A549 (cell line): ENCODE measurements around the gene DMRTC2. TPM values are rescaled to one million over a fixed set of nuclear protein-coding genes. Genes with fewer than 3 reads are reported as not detected.

ENCODE experiments used
- ATAC-seq, 2 experiments: fragments of 200-7000 bp in 1 of 2; fragments of >200 bp in 1 of 2; cut with Nextera tagmentation in 1 of 2; cut with Tn5 transposase in 1 of 2; 3 replicates each; pipeline versions ENCODE4 v1.8.0 to v1.9.1; 2018 to 2020; ENCODE audit warnings: mild to moderate bottlenecking in 1 of 2, moderate library complexity in 1 of 2
- CTCF ChIA-PET: fragments of 300-600 bp; sonication (Branson Sonifier 250); formaldehyde crosslinking; extraction: SDS; loops from one replicate; lab custom pipeline; 2021; ENCODE audit warnings: antibody characterized with exemption, inconsistent platforms; lab: Yijun Ruan, JAX
- POLR2A ChIA-PET: fragments of 350-600 bp; formaldehyde crosslinking; extraction: SDS; loops from one replicate; lab custom pipeline; 2021; ENCODE audit warnings: antibody characterized with exemption, inconsistent platforms; lab: Yijun Ruan, JAX
- DNase-seq, 2 experiments: peaks; one replicate each; pipeline versions ENCODE4 v3.0.0 to v3.0.0-alpha.2; 2011 to 2016; ENCODE audit warnings: low read depth in 1 of 2, low spot score in 1 of 2
- FAIRE-seq: peaks from 2 replicates; lab custom pipeline; 2011; peaks lifted over from hg19 to GRCh38; lab: Jason Lieb, UNC
- H3K27ac ChIP-seq, 2 experiments: fragments of >200 bp; sonication (Bioruptor Twin); formaldehyde crosslinking; 3 replicates each; pipeline ENCODE4 v1.5.1; 2016 to 2017
- H3K4me1 ChIP-seq: fragments of >200 bp; sonication (Bioruptor Twin); formaldehyde crosslinking; 3 replicates; pipeline ENCODE4 v1.6.1; 2016
- H3K4me2 ChIP-seq: fragments of >200 bp; sonication (Bioruptor Twin); formaldehyde crosslinking; 3 replicates; pipeline ENCODE4 v1.6.1; 2016
- H3K4me3 ChIP-seq: fragments of >200 bp; sonication (Bioruptor Twin); formaldehyde crosslinking; 3 replicates; pipeline ENCODE4 v1.5.1; 2016
- H3K9me3 ChIP-seq: fragments of >200 bp; sonication (Bioruptor Twin); formaldehyde crosslinking; 3 replicates; pipeline ENCODE4 v1.6.1; 2016
- ATOH8 ChIP-seq: fragments of 250-450 bp; sonication (Bioruptor Pico); IDR thresholded peaks from 2 replicates; pipeline ENCODE4 v1.5.0; 2020; ENCODE audit warnings: low read depth, mild to moderate bottlenecking, moderate library complexity
- CBX8 ChIP-seq: fragments of 200-600 bp; sonication (generic); IDR thresholded peaks from 2 replicates; pipeline ENCODE4 v1.6.1; 2016
- CHD2 ChIP-seq: fragments of 150-350 bp; IDR thresholded peaks from 2 replicates; pipeline ENCODE4 v1.6.1; 2014; ENCODE audit warnings: low read length; ENCODE audit not compliant: partially characterized antibody
- E2F6 ChIP-seq: IDR thresholded peaks from 2 replicates; pipeline ENCODE4 v1.6.1; 2012; ENCODE audit warnings: low read depth, borderline replicate concordance
- EHF ChIP-seq: fragments of 250-450 bp; sonication (Bioruptor Pico); IDR thresholded peaks from 2 replicates; pipeline ENCODE4 v1.5.0; 2020; ENCODE audit warnings: mild to moderate bottlenecking
- EHMT2 ChIP-seq: fragments of 200-600 bp; sonication (generic); IDR thresholded peaks from 2 replicates; pipeline ENCODE4 v1.6.1; 2016; ENCODE audit warnings: antibody characterized with exemption, low read depth, mild to moderate bottlenecking, moderate library complexity
- EP300 ChIP-seq, 2 experiments: fragments of >200 bp; sonication (Bioruptor Twin); formaldehyde crosslinking; IDR thresholded peaks; 2 replicates in 1 of 2; 3 replicates in 1 of 2; pipeline ENCODE4 v1.6.1; 2016 to 2017
- FOSB ChIP-seq: fragments of 250-450 bp; sonication (Bioruptor Pico); IDR thresholded peaks from 2 replicates; pipeline ENCODE4 v1.5.0; 2020; ENCODE audit warnings: mild to moderate bottlenecking, moderate library complexity
- FOXS1 ChIP-seq: fragments of 250-450 bp; sonication (Bioruptor Pico); IDR thresholded peaks from 2 replicates; pipeline ENCODE4 v1.5.0; 2020; ENCODE audit warnings: mild to moderate bottlenecking, moderate library complexity
- GATA3 ChIP-seq: IDR thresholded peaks from 2 replicates; pipeline ENCODE4 v1.6.1; 2012; ENCODE audit warnings: borderline replicate concordance
- HDAC2 ChIP-seq: fragments of 200-600 bp; sonication (generic); IDR thresholded peaks from 2 replicates; pipeline ENCODE4 v1.6.1; 2016
- HOXB13 ChIP-seq: fragments of 250-450 bp; sonication (Bioruptor Pico); IDR thresholded peaks from 2 replicates; pipeline ENCODE4 v1.5.0; 2020; ENCODE audit warnings: low read depth, mild to moderate bottlenecking, moderate library complexity
- HOXB5 ChIP-seq: fragments of 250-450 bp; sonication (Bioruptor Pico); IDR thresholded peaks from 2 replicates; pipeline ENCODE4 v1.5.0; 2020; ENCODE audit warnings: mild to moderate bottlenecking, moderate library complexity
- JUN ChIP-seq, 2 experiments: fragments of >200 bp; sonication (Bioruptor Twin); formaldehyde crosslinking; IDR thresholded peaks; 2 replicates in 1 of 2; 3 replicates in 1 of 2; pipeline ENCODE4 v1.6.1; 2016 to 2017
- KDM1A ChIP-seq: fragments of 200-600 bp; sonication (generic); IDR thresholded peaks from 2 replicates; pipeline ENCODE4 v1.6.1; 2016; ENCODE audit warnings: low read depth, mild to moderate bottlenecking
- KDM5A ChIP-seq: fragments of 200-600 bp; sonication (generic); IDR thresholded peaks from 2 replicates; pipeline ENCODE4 v1.6.1; 2016; ENCODE audit warnings: antibody characterized with exemption, mild to moderate bottlenecking
- MAFK ChIP-seq: fragments of 450-650 bp; IDR thresholded peaks from 2 replicates; pipeline ENCODE4 v1.6.1; 2014; ENCODE audit not compliant: partially characterized antibody
- POLR2A ChIP-seq: IDR thresholded peaks from 2 replicates; pipeline ENCODE4 v1.6.1; 2012; ENCODE audit warnings: mild to moderate bottlenecking, low read length
- POLR2AphosphoS2 ChIP-seq: conservative IDR thresholded peaks from 2 replicates; pipeline ENCODE4 v1.6.1; 2012; ENCODE audit warnings: low read length, improper control_type of control experiment, inconsistent platforms
- RAD21 ChIP-seq, 2 experiments: fragments of >200 bp in 1 of 2; sonication (Bioruptor Twin) in 1 of 2; formaldehyde crosslinking in 1 of 2; IDR thresholded peaks in 1 of 2; conservative IDR thresholded peaks in 1 of 2; 2 replicates in 1 of 2; 3 replicates in 1 of 2; pipeline ENCODE4 v1.6.1; 2012 to 2018; ENCODE audit warnings: inconsistent platforms in 1 of 2
- RARB ChIP-seq: fragments of 250-450 bp; sonication (Bioruptor Pico); IDR thresholded peaks from 2 replicates; pipeline ENCODE4 v1.8.0; 2021; ENCODE audit warnings: mild to moderate bottlenecking, moderate library complexity
- SMC3 ChIP-seq: fragments of >200 bp; sonication (Bioruptor Twin); formaldehyde crosslinking; IDR thresholded peaks from 3 replicates; pipeline ENCODE4 v1.6.1; 2018; ENCODE audit warnings: inconsistent platforms
- SREBF2 ChIP-seq: fragments of 450-650 bp; IDR thresholded peaks from 2 replicates; pipeline ENCODE4 v1.6.1; 2014; ENCODE audit warnings: mild to moderate bottlenecking, moderate library complexity
- TFCP2L1 ChIP-seq: fragments of 250-450 bp; sonication (Bioruptor Pico); IDR thresholded peaks from 2 replicates; pipeline ENCODE4 v1.5.0; 2021; ENCODE audit warnings: mild to moderate bottlenecking
- TP53 ChIP-seq: fragments of 250-450 bp; sonication (Bioruptor Pico); IDR thresholded peaks from 2 replicates; pipeline ENCODE4 v1.5.0; 2021; ENCODE audit warnings: mild to moderate bottlenecking, moderate library complexity
- ZC3H11A ChIP-seq: fragments of 450-650 bp; IDR thresholded peaks from 2 replicates; pipeline ENCODE4 v1.6.1; 2014; ENCODE audit warnings: antibody characterized with exemption, mild to moderate bottlenecking
- ZFP36 ChIP-seq: fragments of 450-650 bp; IDR thresholded peaks from 2 replicates; pipeline ENCODE4 v1.6.1; 2014; ENCODE audit warnings: borderline replicate concordance; ENCODE audit not compliant: partially characterized antibody
- ZNF302 ChIP-seq: fragments of 250-450 bp; sonication (Bioruptor Pico); IDR thresholded peaks from 2 replicates; pipeline ENCODE4 v1.9.0; 2021; ENCODE audit warnings: inconsistent platforms, mild to moderate bottlenecking, moderate library complexity
- WGBS: methylation state at CpG from one replicate; pipeline ENCODE4 v1.1.6; 2017; ENCODE audit errors: missing lambda C conversion rate; 5-methylcytosine and 5-hydroxymethylcytosine counted together
- polyA plus RNA-seq, 4 experiments: library from polyadenylated mRNA; depleted of rRNA in 3 of 4; stranded (reverse); fragments of >200 nt; fragmentation: RNase III in 1 of 4; extraction: RNeasy Plus Mini Kit Qiagen cat#74134 plus additional on column Dnase treatment in 1 of 4; gene quantifications; 2 replicates in 3 of 4; 3 replicates in 1 of 4; pipeline ENCODE4 v1.2.3, GENCODE V29; 2011 to 2017
- TF ChIP-seq, protein P1 (sequence below): fragments of 250-450 bp; sonication (Bioruptor Pico); IDR thresholded peaks from 2 replicates; pipeline ENCODE4 v1.5.0; 2021; ENCODE audit warnings: mild to moderate bottlenecking, moderate library complexity, borderline replicate concordance
- TF ChIP-seq, protein P2 (sequence below): fragments of 150-350 bp; IDR thresholded peaks from 2 replicates; pipeline ENCODE4 v1.6.1; 2014; ENCODE audit warnings: low read depth, mild to moderate bottlenecking, low read length
- TF ChIP-seq, protein P3 (sequence below): fragments of >200 bp; sonication (Bioruptor Twin); formaldehyde crosslinking; IDR thresholded peaks from 2 replicates; pipeline ENCODE4 v1.6.1; 2016

Gene DMRTC2
- polyA plus RNA-seq, 2 of the 4 experiments (the other 2 are of a cell fraction) = not detected

- FAIRE-seq (no peak), ATAC-seq (no peak), DNase-seq (no peak)
- POLR2A ChIA-PET = no interaction called here
- Histone ChIP-seq H3K9me3 (no peaks in the 10 kb centered on the region), H3K27ac (no peak overlapping the region), H3K4me3 (no peak overlapping the region), H3K4me2 (no peak overlapping the region), H3K4me1 (no peaks in the 10 kb centered on the region)
- CTCF ChIA-PET = interaction anchor here (1.1 to 18.4 kb wide), 11 partner anchors 11 to 213 kb away, joined by 3 to 428 read pairs (median 8); partner anchors contain the start of gene CEACAM3
- TF ChIP-seq, protein P1, sequence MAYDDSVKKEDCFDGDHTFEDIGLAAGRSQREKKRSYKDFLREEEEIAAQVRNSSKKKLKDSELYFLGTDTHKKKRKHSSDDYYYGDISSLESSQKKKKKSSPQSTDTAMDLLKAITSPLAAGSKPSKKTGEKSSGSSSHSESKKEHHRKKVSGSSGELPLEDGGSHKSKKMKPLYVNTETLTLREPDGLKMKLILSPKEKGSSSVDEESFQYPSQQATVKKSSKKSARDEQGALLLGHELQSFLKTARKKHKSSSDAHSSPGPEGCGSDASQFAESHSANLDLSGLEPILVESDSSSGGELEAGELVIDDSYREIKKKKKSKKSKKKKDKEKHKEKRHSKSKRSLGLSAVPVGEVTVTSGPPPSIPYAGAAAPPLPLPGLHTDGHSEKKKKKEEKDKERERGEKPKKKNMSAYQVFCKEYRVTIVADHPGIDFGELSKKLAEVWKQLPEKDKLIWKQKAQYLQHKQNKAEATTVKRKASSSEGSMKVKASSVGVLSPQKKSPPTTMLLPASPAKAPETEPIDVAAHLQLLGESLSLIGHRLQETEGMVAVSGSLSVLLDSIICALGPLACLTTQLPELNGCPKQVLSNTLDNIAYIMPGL (CRISPR knock-in tag) = no peak
- TF ChIP-seq EHF (CRISPR knock-in tag) (no peak), ZFP36 (no peak), ZC3H11A (no peak), HOXB5 (CRISPR knock-in tag) (no peak), MAFK (no peak), RAD21 (conservative IDR thresholded peaks at IDR 0.05 in 1 of 2, IDR thresholded peaks at IDR 0.05 in 1 of 2) (no peak), GATA3 (no peak), ZNF302 (CRISPR knock-in tag) (no peak), JUN (IDR thresholded peaks at IDR 0.05) (no peak), SMC3 (no peak), TFCP2L1 (CRISPR knock-in tag) (no peak), EHMT2 (no peak), FOXS1 (CRISPR knock-in tag) (no peak), HOXB13 (CRISPR knock-in tag) (no peak)
- 44% methylated on average over 3 of the region's 3 CpGs for WGBS
These were observed 33.8 kb upstream of the DMRTC2 start for GRCh38 chr19:41811036-41811435.

- ChIA-PET POLR2A (no interaction called here), CTCF (interaction anchor here (1.3 to 18.4 kb wide), 8 partner anchors 10 to 170 kb away, joined by 3 to 428 read pairs (median 13); partner anchors contain the start of genes CEACAM3 and CEACAM6)
- no peaks in the 10 kb centered on the region for H3K9me3 ChIP-seq
- H3K4me1 ChIP-seq = no peaks in the 10 kb centered on the region
- TF ChIP-seq EP300 (IDR thresholded peaks at IDR 0.05) = no peak
- TF ChIP-seq RARB (CRISPR knock-in tag) = no peak
- no peak for TF ChIP-seq MAFK
- TF ChIP-seq CHD2 = no peak
- no peak for TF ChIP-seq TP53 (CRISPR knock-in tag)
- TF ChIP-seq KDM1A = no peak
- TF ChIP-seq, protein P2, sequence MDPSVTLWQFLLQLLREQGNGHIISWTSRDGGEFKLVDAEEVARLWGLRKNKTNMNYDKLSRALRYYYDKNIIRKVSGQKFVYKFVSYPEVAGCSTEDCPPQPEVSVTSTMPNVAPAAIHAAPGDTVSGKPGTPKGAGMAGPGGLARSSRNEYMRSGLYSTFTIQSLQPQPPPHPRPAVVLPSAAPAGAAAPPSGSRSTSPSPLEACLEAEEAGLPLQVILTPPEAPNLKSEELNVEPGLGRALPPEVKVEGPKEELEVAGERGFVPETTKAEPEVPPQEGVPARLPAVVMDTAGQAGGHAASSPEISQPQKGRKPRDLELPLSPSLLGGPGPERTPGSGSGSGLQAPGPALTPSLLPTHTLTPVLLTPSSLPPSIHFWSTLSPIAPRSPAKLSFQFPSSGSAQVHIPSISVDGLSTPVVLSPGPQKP = no peak
- TF ChIP-seq E2F6 = no peak
- no peak for TF ChIP-seq POLR2AphosphoS2
- TF ChIP-seq KDM5A = no peak
- TF ChIP-seq, protein P3, sequence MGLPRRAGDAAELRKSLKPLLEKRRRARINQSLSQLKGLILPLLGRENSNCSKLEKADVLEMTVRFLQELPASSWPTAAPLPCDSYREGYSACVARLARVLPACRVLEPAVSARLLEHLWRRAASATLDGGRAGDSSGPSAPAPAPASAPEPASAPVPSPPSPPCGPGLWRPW = no peak
- TF ChIP-seq HDAC2 = no peak
- no peak for TF ChIP-seq TFCP2L1 (CRISPR knock-in tag)
- no peak for TF ChIP-seq POLR2A
- no peak for TF ChIP-seq FOSB
- TF ChIP-seq ATOH8 (CRISPR knock-in tag) = no peak
- no peak for TF ChIP-seq CBX8
- no peak for TF ChIP-seq SREBF2
- no peak for DNase-seq
- no peak for ATAC-seq
- H3K4me2 ChIP-seq = no peak overlapping the region
- no peak overlapping the region for H3K4me3 ChIP-seq
- no peak for FAIRE-seq
- WGBS = 27% methylated on average over 3 of the region's 3 CpGs
- H3K27ac ChIP-seq = no peak overlapping the region
These were observed 32.9 kb upstream of the DMRTC2 start for GRCh38 chr19:41811981-41812380.
